Esophagus squamous epithelium (tissue), 5 donors: ENCODE measurements around the gene KATNAL2. TPM values are rescaled to one million over a fixed set of nuclear protein-coding genes. Genes with fewer than 3 reads are reported as not detected.

Experiments used
- DNase-seq: peaks from one replicate; lab custom pipeline; 2025; lab: John Stamatoyannopoulos, UW
- H3K27ac ChIP-seq, 4 donors: fragments of 200-600 bp; sonication (generic); one replicate each; pipeline ENCODE4 v1.5.1; 2016 to 2019; ENCODE audit warnings: mild to moderate bottlenecking in 1 of 4
- H3K27me3 ChIP-seq, 4 donors: fragments of 200-600 bp; sonication (generic); 1 replicate in 3 of 4; 2 replicates in 1 of 4; pipeline versions ENCODE4 v1.5.1 to v1.6.0; 2017 to 2021; ENCODE audit warnings: antibody characterized with exemption in 1 of 4
- H3K36me3 ChIP-seq, 3 donors: fragments of 200-600 bp; sonication (generic); one replicate each; pipeline ENCODE4 v1.5.1; 2016 to 2019
- H3K4me1 ChIP-seq, 3 donors: fragments of 200-600 bp; sonication (generic); one replicate each; pipeline ENCODE4 v1.5.1; 2017 to 2019
- H3K4me3 ChIP-seq, 4 donors: fragments of 200-600 bp; sonication (generic); 1 replicate in 3 of 4; 2 replicates in 1 of 4; pipeline ENCODE4 v1.5.1; 2016 to 2019; ENCODE audit warnings: mild to moderate bottlenecking in 2 of 4, moderate library complexity in 1 of 4
- H3K9me3 ChIP-seq, 3 donors: fragments of 200-600 bp; sonication (generic); one replicate each; pipeline ENCODE4 v1.5.1; 2016 to 2019
- POLR2A ChIP-seq, 4 donors: fragments of 450-650 bp; IDR thresholded peaks; one replicate each; pipeline ENCODE4 v1.6.1; 2017; ENCODE audit warnings: antibody characterized with exemption in 4 of 4, mild to moderate bottlenecking in 4 of 4, moderate library complexity in 3 of 4
- WGBS, 2 donors: methylation state at CpG; one replicate each; pipeline ENCODE4 v1.1.5; 2018; 5-methylcytosine and 5-hydroxymethylcytosine counted together
- intact Hi-C: fragments of 100-400 bp; cut with DNase I; formaldehyde crosslinking; loops from one replicate; pipeline ENCODE4 v1.15.0; 2022
- total RNA-seq, 4 donors: library from RNA; depleted of rRNA; stranded (reverse); fragments of >200 nt; gene quantifications; one replicate each; pipeline ENCODE4 v1.1.0, GENCODE V29; 2016
- TF ChIP-seq, protein P1 (sequence below), 6 experiments: fragments of 450-650 bp in 4 of 6; fragments of 200-600 bp in 2 of 6; sonication (generic) in 2 of 6; IDR thresholded peaks; one replicate each; pipeline ENCODE4 v1.5.1; 2016 to 2019; ENCODE audit warnings: antibody characterized with exemption in 6 of 6, mild to moderate bottlenecking in 4 of 6, moderate library complexity in 4 of 6
- donor health status: DM: yes; HTN: yes; CAD: no.

The KATNAL2 gene
- total RNA-seq, 4 donors from 2014 or later, result 0.70 to 3.4 (median 1.8) TPM

DNA sequence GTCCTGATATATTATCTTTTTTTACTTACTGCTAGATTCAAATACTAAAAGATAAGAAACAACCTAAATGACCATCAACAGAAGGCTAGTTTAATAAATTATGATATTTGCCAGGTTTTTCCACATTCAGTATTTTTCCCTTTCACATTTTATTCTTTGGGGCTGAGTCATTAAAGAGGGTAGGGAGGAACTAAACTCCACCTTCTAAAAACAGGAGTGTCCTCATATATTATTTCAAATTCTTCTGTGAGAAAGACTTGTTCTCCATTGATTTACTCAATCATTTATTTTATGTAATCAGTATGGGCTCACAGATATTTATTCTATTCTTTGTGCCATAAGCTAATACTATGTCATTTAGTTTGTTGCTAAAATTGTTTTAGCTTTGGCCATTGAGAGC lies 223.9 kb downstream of the KATNAL2 start:
- Histone ChIP-seq H3K9me3 (no peaks in the 10 kb centered on the region), H3K4me3 (no peak overlapping the region), H3K36me3 (peaks cover 0 to 7% (median 0%) of the 10 kb centered on the region in 3 donors), H3K27me3 (no peaks in the 10 kb centered on the region), H3K27ac (no peak overlapping the region), H3K4me1 (no peaks in the 10 kb centered on the region)
- TF ChIP-seq, protein P1, sequence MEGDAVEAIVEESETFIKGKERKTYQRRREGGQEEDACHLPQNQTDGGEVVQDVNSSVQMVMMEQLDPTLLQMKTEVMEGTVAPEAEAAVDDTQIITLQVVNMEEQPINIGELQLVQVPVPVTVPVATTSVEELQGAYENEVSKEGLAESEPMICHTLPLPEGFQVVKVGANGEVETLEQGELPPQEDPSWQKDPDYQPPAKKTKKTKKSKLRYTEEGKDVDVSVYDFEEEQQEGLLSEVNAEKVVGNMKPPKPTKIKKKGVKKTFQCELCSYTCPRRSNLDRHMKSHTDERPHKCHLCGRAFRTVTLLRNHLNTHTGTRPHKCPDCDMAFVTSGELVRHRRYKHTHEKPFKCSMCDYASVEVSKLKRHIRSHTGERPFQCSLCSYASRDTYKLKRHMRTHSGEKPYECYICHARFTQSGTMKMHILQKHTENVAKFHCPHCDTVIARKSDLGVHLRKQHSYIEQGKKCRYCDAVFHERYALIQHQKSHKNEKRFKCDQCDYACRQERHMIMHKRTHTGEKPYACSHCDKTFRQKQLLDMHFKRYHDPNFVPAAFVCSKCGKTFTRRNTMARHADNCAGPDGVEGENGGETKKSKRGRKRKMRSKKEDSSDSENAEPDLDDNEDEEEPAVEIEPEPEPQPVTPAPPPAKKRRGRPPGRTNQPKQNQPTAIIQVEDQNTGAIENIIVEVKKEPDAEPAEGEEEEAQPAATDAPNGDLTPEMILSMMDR (IDR thresholded peaks at IDR 0.05), result no peak
- DNase-seq, result no peak
- intact Hi-C loops, result no loop called here

DNA sequence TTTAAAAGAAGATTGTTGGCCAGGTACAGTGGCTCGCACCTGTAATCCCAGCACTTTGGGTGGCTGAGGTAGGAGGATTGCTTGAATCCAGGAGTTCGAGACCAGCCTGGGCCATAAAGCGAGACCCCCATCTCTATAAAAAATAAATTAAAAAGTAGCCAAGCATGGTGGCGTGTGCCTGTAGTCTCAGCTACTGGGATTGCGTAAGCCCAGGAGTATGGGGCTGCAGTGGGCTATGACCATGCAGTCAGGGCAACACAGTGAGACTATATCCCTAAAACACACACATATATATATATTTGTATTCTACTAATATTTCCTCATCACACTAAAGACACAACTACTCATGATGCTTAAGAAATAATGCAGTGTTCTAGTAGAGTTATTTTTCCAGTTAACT lies 225.8 kb downstream of the KATNAL2 start:
- WGBS, 2 donors, result 89 to 99% methylated on average over 5 of the region's 5 CpGs
- no peak overlapping the region for H3K27ac ChIP-seq

DNA sequence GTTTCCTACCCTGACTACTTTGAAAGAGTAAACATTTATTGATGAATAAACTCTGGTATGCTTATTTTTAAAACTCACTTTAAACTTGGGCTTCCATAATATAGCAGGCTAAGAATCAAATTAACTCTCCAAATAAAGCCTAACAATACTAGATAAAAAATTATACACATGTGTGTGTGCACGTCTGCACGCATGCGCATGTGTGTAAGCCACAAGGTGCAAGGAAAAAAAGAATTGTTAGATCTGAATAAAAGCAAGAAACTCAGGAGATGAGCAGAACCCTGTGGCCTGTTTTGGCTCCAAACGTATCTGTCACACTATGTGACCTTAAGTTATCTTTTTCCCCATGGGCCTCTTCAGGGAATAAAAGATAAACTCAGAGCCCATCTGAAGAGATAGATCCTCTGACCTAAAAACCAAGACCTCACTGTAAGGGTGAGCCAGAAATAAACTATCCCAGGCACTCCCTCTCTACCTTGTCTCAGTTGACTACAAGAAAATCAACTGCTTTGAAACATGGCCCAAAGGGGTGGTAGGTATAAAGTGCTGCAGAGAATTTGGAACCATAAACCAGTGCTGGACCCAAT lies 226.6 kb downstream of the KATNAL2 start:
- Histone ChIP-seq H3K4me3 (no peak overlapping the region), H3K4me1 (peaks cover 0 to 20% (median 0%) of the 10 kb centered on the region in 3 donors), H3K36me3 (no peaks in the 10 kb centered on the region), H3K27me3 (no peaks in the 10 kb centered on the region), H3K9me3 (no peaks in the 10 kb centered on the region), H3K27ac (no peak overlapping the region)
- no peak for DNase-seq
- intact Hi-C loops, result no loop called here
- no peak for TF ChIP-seq POLR2A (IDR thresholded peaks at IDR 0.05)
- TF ChIP-seq, protein P1 (IDR thresholded peaks at IDR 0.05), result no peak
- 93 to 94% methylated on average over 4 of the region's 4 CpGs for WGBS, 2 donors

More for the DNA sequence above, 225.8 kb downstream of the KATNAL2 start:
- Histone ChIP-seq H3K4me1 (peaks cover 0 to 12% (median 0%) of the 10 kb centered on the region in 3 donors), H3K27me3 (no peaks in the 10 kb centered on the region), H3K4me3 (no peak overlapping the region), H3K9me3 (no peaks in the 10 kb centered on the region), H3K36me3 (no peaks in the 10 kb centered on the region)
- intact Hi-C loops, result no loop called here
- TF ChIP-seq, protein P1 (IDR thresholded peaks at IDR 0.05), result no peak
- TF ChIP-seq POLR2A (IDR thresholded peaks at IDR 0.05), result no peak
- no peak for DNase-seq

DNA sequence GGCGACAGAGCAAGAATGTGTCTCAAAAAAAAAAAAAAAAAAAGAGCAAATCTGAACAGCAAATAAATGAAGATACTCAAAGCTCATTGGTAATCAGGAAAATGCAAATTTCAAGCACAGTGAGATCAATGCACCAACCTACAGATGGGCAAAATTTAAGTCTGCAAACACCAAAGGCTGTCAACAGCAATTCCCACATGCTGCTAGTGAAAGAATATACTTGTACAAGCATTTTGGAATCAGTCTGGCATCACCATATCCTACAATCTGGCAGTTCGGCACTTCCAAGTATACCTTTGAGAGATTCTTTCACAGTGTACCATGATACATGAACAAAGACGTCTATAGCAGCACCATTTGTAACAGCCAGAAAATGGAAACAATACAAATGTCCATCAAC lies 228.8 kb downstream of the KATNAL2 start:
- Histone ChIP-seq H3K4me3 (no peak overlapping the region), H3K27ac (no peak overlapping the region), H3K9me3 (no peaks in the 10 kb centered on the region), H3K36me3 (no peaks in the 10 kb centered on the region), H3K4me1 (peaks cover 9 to 37% (median 9%) of the 10 kb centered on the region in 3 donors), H3K27me3 (no peaks in the 10 kb centered on the region)
- TF ChIP-seq, protein P1 (IDR thresholded peaks at IDR 0.05), result no peak
- TF ChIP-seq POLR2A (IDR thresholded peaks at IDR 0.05), result no peak
- WGBS, 2 donors, result 91 to 94% methylated on average over 3 of the region's 3 CpGs
- intact Hi-C loops, result no loop called here
- DNase-seq, result no peak

DNA sequence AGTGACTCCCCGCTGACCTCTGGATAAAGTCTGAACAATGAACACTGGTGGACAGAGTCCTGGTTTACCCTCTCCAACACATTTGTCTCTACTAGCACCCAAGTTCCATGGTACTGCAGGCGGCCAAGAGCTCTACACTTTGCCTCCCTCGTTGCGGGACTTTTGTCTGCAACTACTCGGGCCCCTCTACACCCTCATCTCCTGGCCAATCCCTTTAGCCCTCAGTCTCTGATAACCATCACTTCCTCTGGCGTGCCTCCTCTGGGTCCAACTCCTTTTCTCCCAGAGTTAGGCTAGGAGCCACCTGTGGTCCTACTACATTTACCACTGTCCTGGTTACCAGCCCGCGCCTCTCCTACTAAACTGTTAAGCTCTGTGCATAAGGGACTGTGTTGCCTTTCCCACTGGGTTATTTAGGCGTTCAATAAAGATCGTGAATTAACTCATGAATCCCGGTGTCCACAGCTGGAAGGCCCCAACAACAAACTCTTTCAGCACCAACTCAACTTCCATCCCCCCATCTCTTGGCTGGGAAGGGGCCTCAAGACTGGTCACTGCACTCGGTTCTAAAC lies 232.1 kb downstream of the KATNAL2 start:
- DNase-seq, result no peak
- no peaks in the 10 kb centered on the region for H3K27me3 ChIP-seq
- 27 to 30% methylated on average over 10 to 11 of the region's 12 CpGs for WGBS, 2 donors
- intact Hi-C loops, result no loop called here
- H3K9me3 ChIP-seq, result no peaks in the 10 kb centered on the region
- TF ChIP-seq, protein P1 (IDR thresholded peaks at IDR 0.05), result no peak
- TF ChIP-seq POLR2A (IDR thresholded peaks at IDR 0.05), result no peak
- H3K4me3 ChIP-seq, result peak overlapping the region; percentile 80 to 93 (median 92)
- peaks cover 0 to 15% (median 0%) of the 10 kb centered on the region in 3 donors for H3K36me3 ChIP-seq
- H3K4me1 ChIP-seq, result peaks cover 11 to 43% (median 12%) of the 10 kb centered on the region in 3 donors
- peak overlapping the region; percentile 91 to 95 (median 94) for H3K27ac ChIP-seq
